H4 (cell line): ENCODE measurements around the gene SEPTIN7. TPM values are rescaled to one million over a fixed set of nuclear protein-coding genes. Genes with fewer than 3 reads are reported as not detected.

Experiments used
- DNase-seq: peaks from one replicate; pipeline ENCODE4 v3.0.0-alpha.2; 2015; ENCODE audit warnings: low spot score
- total RNA-seq: library from RNA; depleted of rRNA; stranded (reverse); fragments of >200 nt; shearing (Covaris generic); gene quantifications from 2 replicates; pipeline ENCODE4 v1.2.3, GENCODE V29; 2014; rRNA removed

The SEPTIN7 gene
- total RNA-seq, 1 experiment from 2014 or later, result 579 TPM

DNA sequence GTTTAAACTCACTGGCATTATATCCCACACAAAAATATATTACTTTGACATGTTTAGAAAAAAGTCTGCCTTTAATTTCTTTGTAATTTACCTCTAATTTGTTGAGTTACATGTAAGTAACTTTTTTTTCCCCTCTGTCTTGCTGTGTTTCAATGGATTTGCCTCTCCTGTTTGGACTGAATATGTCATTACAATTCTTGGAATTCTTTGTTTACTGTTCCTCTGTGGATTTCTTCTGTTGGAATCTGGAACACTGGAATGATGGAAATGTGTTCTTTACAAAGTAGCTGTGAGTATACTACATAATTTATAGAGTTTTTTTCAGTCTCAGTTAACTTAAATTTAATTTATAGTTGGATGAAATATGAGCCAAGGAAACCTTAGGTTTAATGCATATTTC is 30.4 kb downstream of the SEPTIN7 start:
- no peak for DNase-seq

DNA sequence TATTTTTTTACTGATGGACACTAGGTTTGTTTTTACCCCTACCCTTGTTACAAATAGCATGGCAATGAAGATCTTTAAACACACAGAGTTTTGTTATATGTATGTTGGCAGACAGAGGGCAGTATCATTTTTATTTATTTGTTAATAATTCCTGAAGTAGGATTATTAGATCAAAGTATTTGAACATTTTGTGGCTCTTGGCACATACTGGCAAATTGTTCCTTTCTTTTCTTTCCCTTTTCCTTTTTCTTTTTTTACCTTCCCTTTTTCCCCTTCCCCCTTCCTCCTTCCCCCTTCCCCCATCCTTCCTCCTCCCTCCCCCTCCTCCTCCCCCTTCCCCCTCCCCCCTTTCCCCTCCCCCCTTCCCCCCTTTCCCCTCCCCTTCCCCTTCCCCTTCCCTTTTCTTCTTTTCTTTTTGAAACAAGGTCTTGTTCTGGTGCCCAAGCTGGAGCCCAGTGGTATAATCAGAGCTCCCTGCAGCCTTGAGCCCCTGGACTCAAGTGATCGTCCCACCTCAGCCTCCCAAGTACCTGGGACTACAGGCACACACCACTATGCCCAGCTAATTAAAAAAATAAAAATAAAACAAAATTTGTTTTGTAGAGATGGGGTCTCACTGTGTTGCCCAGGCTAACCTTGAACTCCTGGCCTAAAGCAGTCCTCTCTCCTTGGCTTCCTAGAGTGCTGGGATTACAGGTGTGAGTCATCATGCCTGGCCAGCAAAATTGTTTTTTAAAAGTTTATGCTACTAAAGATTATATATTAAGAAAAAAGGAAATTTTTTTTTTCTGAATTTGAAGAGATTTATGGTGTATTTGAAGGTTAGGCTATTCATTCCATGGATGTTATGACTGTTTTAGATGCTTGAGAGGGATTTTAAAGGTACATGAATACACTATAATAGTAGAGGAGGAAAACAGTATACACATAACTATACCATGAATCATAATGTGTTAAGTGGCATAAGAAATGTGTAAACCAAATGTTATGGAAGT is 39.3 kb downstream of the SEPTIN7 start:
- peak; percentile 20 for DNase-seq

DNA sequence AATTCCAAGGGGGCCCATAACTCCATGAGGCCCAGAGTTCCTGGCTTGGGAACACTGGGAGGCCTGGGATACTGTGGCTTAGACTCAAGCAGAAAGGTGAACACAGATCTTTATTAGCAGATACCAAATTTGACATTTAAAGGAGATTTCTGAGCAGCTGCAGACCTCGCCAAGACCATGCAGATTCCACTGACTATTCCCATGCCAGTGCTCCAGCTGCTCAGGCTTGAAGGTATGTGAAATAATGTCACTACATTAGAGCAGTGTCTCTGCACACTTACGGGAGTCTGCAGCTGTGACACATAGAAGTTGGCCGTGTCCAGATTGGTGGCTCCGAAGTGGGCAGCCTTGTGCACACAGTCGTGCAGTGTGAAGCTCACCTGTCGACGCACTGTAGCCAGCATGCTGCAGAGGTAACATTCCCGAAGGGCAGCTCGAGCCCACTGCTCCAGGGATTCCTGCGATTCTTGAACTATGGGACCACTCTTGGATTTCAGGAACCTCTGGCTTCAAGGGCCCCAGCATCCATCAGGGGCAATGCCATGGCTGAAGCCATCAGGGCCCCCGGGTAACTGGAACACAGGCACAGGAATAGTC is 46.1 kb downstream of the SEPTIN7 start:
- DNase-seq, result no peak

DNA sequence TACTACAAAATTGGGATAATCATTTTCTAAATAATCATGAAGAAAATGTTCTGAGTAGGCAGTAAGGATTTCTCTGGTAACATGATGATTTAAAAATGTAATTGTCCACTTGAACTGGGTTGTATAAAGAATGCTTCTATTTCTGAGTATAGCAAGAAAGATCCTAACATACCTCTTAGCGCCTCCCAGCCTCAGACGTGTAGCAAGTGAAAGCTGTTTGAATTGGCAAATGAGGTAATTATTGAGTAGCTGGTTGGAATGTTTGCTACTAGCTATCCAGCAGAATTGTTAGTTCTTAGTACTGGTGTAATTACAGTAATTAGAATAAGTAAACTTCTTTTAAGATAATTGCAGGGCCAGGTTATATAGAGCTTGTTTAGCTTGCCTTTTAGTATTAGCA is 47.9 kb downstream of the SEPTIN7 start:
- DNase-seq, result no peak

DNA sequence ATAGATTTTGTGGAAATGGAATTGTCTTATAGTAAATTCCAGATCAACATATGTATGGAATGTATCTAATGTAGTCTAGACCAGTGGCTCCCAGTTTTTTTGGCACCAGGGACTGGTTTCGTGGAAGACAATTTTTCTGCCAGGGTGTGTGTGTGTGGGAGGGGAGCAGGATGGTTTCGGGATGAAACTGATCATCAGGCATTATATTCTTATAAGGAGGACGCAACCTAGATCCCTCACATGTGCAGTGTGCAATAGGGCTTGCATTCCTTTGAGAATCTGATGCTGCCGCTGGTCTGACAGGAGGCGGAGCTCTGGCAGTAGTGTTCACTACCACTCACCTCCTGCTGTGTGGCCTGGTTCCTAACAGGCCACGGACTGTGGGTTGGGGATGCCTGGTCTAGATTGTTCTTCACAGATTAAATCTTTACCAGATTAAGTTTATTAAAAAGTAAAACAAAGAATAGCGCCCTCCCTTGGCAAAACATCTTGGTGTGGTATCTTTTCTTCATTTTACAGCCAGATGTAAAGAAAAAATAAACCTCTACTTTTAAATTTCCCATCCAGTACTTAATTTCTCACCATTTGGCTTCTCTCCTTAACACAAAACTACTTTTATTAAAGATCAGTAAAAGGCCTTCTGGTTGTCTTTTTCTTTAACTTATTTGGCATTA is 48.4 kb downstream of the SEPTIN7 start:
- no peak for DNase-seq

DNA sequence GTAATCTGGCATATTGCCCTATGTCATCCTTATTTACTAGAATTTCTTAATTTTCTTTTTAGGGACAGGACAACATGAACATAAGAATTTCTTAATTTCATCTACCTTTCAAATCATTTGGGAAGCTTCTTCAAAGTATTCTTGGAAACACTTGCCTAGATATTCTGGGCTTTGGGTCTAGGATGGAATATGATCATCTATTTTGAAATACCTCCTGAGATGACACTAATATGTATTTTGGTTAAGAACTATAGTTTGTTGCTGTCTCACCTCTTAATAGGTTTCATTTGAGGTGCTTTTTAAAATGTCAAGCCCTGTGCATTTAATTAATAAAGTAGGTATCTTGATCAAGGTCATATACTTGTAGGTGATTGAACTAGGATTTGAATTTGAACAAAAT is 49.1 kb downstream of the SEPTIN7 start:
- no peak for DNase-seq

Other genes starting within 250 kb of the SEPTIN7 start
- gene HERPUD2, start 105.9 kb upstream of the SEPTIN7 start, total RNA-seq, result 19.2 and 39.3 TPM in 2 replicates